A673 (cell line): ENCODE measurements around the gene RFT1. TPM values are rescaled to one million over a fixed set of nuclear protein-coding genes. Genes with fewer than 3 reads are reported as not detected.

ENCODE experiments used
- BruUV-seq: library from RNA; stranded (reverse); fragments of 400-500 nt; replicated peaks from 2 replicates; lab custom pipeline; 2021; lab: Mats Ljungman, UMichigan
- CTCF ChIA-PET: fragments of 300-600 bp; sonication (Branson Sonifier 250); formaldehyde crosslinking; loops from one replicate; lab custom pipeline; 2022; ENCODE audit warnings: antibody characterized with exemption; lab: Charles Lee
- POLR2A ChIA-PET: fragments of 300-600 bp; sonication (Branson Sonifier 250); formaldehyde crosslinking; loops from one replicate; lab custom pipeline; 2022; ENCODE audit warnings: antibody characterized with exemption; ENCODE audit not compliant: low non-redundant PET; lab: Charles Lee
- DNase-seq: peaks from one replicate; pipeline ENCODE4 v3.0.0-alpha.2; 2015; ENCODE audit warnings: low spot score
- H3K27ac ChIP-seq: fragments of 200-600 bp; sonication (generic); 2 replicates; pipeline ENCODE4 v1.5.1; 2016; ENCODE audit warnings: mixed run types, low read depth, mild to moderate bottlenecking, mixed read lengths, antibody characterized with exemption, low read length; ENCODE audit not compliant: poor library complexity, severe bottlenecking
- H3K27me3 ChIP-seq: fragments of 200-600 bp; sonication (generic); replicated peaks from 2 replicates; pipeline ENCODE4 v1.6.1; 2017; ENCODE audit warnings: mixed run types, low read depth, mild to moderate bottlenecking, mixed read lengths, antibody characterized with exemption, low read length; ENCODE audit not compliant: insufficient read depth, poor library complexity
- H3K36me3 ChIP-seq: fragments of 200-600 bp; sonication (generic); 2 replicates; pipeline ENCODE4 v1.6.1; 2016; ENCODE audit warnings: mixed run types, mild to moderate bottlenecking, mixed read lengths, antibody characterized with exemption, low read length; ENCODE audit not compliant: insufficient read depth, poor library complexity, severe bottlenecking
- H3K4me1 ChIP-seq: fragments of 200-600 bp; sonication (generic); 2 replicates; pipeline ENCODE4 v1.6.1; 2017; ENCODE audit warnings: mixed run types, mild to moderate bottlenecking, mixed read lengths, antibody characterized with exemption, low read length; ENCODE audit not compliant: insufficient read depth, poor library complexity, severe bottlenecking
- H3K4me3 ChIP-seq: fragments of 200-600 bp; sonication (generic); 2 replicates; pipeline ENCODE4 v1.5.1; 2016; ENCODE audit warnings: low read depth, mixed run types, mild to moderate bottlenecking, mixed read lengths, low read length; ENCODE audit not compliant: poor library complexity, severe bottlenecking
- H3K9me3 ChIP-seq: fragments of 200-600 bp; sonication (generic); 2 replicates; pipeline ENCODE4 v1.6.1; 2016; ENCODE audit warnings: mixed run types, low read depth, mild to moderate bottlenecking, mixed read lengths, antibody characterized with exemption, low read length; ENCODE audit not compliant: poor library complexity, severe bottlenecking
- CTCF ChIP-seq: fragments of 300-800, 200-600 bp; sonication (generic); conservative IDR thresholded peaks from 2 replicates; pipeline ENCODE4 v1.5.1; 2017; ENCODE audit warnings: low read depth, mild to moderate bottlenecking, antibody characterized with exemption, low read length, moderate library complexity, mixed read lengths
- EZH2 ChIP-seq: fragments of 200-600 bp; sonication (generic); IDR thresholded peaks from 2 replicates; pipeline ENCODE4 v1.6.1; 2017; ENCODE audit warnings: borderline replicate concordance, low read depth, mild to moderate bottlenecking, mixed read lengths, antibody characterized with exemption, low read length; ENCODE audit not compliant: poor library complexity, severe bottlenecking
- intact Hi-C: fragments of 100-400 bp; cut with micrococcal nuclease; formaldehyde crosslinking; loops from one replicate; pipeline ENCODE4 v1.10.0; 2022; ENCODE audit not compliant: unreplicated experiment
- total RNA-seq: library from RNA; stranded (reverse); gene quantifications from 2 replicates; pipeline ENCODE4 v1.2.3, GENCODE V29; 2021

Gene RFT1
- total RNA-seq, 1 experiment from 2014 or later: 16.7 TPM

GRCh38 chr3:53145713-53146080 is 15.5 kb upstream of the RFT1 start:
- intact Hi-C loops: no loop called here
- TF ChIP-seq CTCF: no peak
- no peak for TF ChIP-seq EZH2
- H3K36me3 ChIP-seq: no peaks in the 10 kb centered on the region
- H3K9me3 ChIP-seq: no peaks in the 10 kb centered on the region
- ChIA-PET POLR2A (no interaction called here), CTCF (no interaction called here)
- H3K27ac ChIP-seq: no peak overlapping the region
- H3K4me1 ChIP-seq: no peaks in the 10 kb centered on the region
- no peak overlapping the region for H3K4me3 ChIP-seq
- H3K27me3 ChIP-seq: no peaks in the 10 kb centered on the region
- BruUV-seq: no TSS peak
- DNase-seq: no peak

GRCh38 chr3:53144862-53145712 is 14.9 kb upstream of the RFT1 start:
- Histone ChIP-seq H3K27me3 (no peaks in the 10 kb centered on the region), H3K4me1 (no peaks in the 10 kb centered on the region), H3K4me3 (no peak overlapping the region), H3K9me3 (no peaks in the 10 kb centered on the region), H3K27ac (no peak overlapping the region), H3K36me3 (no peaks in the 10 kb centered on the region)
- ChIA-PET CTCF (no interaction called here), POLR2A (no interaction called here)
- no TSS peak for BruUV-seq
- TF ChIP-seq CTCF (no peak), EZH2 (no peak)
- intact Hi-C loops: no loop called here
- no peak for DNase-seq

GRCh38 chr3:53144446-53144845 is 14.2 kb upstream of the RFT1 start:
- no TSS peak for BruUV-seq
- H3K4me1 ChIP-seq: no peaks in the 10 kb centered on the region
- intact Hi-C loops: no loop called here
- H3K27me3 ChIP-seq: no peaks in the 10 kb centered on the region
- H3K9me3 ChIP-seq: no peaks in the 10 kb centered on the region
- ChIA-PET CTCF (no interaction called here), POLR2A (no interaction called here)
- no peak for DNase-seq
- no peak overlapping the region for H3K4me3 ChIP-seq
- H3K36me3 ChIP-seq: no peaks in the 10 kb centered on the region
- no peak for TF ChIP-seq EZH2
- TF ChIP-seq CTCF: no peak
- H3K27ac ChIP-seq: no peak overlapping the region
